Non-pigmented ciliary epithelial cell (primary cell): ENCODE data around the gene MAP3K7CL.
A peak's percentile ranks its signal among the peaks of the same experiment; 100 is the strongest.

ENCODE experiments used
- DNase-seq: peaks from one replicate; pipeline ENCODE4 v3.0.0-alpha.2; 2010; ENCODE audit warnings: low read depth

Gene MAP3K7CL

DNA sequence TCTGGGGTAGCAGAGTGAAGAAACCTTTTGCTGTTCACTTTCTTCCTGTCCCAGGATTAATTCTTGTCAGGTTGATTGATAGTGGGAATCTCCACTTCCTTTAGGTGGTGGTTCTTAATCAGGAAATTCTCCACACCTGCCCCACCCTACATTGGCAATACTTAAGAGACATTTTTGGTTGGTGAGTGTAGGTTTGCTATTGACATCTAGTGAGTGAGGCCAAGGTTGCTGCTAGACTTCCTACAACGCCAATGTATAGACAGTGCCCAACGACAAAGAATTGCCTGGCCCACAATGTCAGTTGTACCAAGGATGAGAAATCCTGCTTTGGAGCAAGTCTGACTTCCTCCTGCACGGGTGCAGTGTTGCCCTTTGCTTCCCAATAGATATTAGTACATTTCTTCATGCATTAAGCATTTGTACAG, 38.5 kb downstream of the MAP3K7CL start:
- DNase-seq, result no peak

- no peak for DNase-seq
These were observed 40.5 kb downstream of the MAP3K7CL start for GRCh38 chr21:29170944-29171343.

DNA sequence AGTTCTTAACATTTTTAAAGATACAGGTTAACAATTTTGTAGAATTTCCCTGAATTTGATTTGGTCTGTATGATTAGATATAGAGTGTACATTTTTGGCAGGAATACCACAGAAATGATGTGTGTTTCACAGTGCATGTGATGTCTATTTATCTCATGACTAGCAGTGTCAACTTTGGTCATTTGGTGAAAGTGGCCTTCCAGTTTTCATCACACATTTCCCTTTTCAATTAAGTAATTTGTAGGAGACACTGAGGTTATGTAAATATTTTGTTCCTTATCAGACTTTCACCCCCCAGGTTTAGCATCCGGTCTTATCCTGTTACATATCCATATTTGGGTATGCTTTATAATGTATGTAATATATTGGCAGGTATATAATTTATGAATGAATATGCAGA, 41.8 kb downstream of the MAP3K7CL start:
- no peak for DNase-seq

DNA sequence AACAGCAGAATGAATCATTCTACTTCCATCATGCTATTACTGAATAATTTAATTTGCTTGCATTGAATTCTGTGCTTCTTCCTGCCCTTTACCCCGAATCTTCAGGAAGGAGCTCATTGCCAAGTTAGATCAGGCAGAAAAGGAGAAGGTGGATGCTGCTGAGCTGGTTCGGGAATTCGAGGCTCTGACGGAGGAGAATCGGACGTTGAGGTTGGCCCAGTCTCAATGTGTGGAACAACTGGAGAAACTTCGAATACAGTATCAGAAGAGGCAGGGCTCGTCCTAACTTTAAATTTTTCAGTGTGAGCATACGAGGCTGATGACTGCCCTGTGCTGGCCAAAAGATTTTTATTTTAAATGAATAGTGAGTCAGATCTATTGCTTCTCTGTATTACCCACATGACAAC, 44.2 kb downstream of the MAP3K7CL start:
- DNase-seq, result no peak

DNA sequence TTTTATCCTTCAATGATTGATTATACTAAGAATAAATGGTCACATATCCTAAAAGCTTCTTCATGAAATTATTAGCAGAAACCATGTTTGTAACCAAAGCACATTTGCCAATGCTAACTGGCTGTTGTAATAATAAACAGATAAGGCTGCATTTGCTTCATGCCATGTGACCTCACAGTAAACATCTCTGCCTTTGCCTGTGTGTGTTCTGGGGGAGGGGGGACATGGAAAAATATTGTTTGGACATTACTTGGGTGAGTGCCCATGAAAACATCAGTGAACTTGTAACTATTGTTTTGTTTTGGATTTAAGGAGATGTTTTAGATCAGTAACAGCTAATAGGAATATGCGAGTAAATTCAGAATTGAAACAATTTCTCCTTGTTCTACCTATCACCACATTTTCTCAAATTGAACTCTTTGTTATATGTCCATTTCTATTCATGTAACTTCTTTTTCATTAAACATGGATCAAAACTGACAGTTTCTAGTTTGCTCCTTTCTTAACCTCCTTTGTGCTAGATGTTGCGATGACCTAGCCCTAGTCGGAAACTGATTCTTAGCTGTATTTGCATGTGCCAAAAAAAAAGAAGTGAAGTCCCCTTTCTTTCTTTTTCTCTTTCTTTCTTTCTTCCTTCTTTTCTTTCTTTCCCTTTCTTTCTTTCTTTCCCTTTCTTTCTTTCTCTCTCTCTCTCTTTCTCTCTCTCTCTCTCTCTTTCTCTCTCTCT, 45.1 kb downstream of the MAP3K7CL start:
- no peak for DNase-seq

DNA sequence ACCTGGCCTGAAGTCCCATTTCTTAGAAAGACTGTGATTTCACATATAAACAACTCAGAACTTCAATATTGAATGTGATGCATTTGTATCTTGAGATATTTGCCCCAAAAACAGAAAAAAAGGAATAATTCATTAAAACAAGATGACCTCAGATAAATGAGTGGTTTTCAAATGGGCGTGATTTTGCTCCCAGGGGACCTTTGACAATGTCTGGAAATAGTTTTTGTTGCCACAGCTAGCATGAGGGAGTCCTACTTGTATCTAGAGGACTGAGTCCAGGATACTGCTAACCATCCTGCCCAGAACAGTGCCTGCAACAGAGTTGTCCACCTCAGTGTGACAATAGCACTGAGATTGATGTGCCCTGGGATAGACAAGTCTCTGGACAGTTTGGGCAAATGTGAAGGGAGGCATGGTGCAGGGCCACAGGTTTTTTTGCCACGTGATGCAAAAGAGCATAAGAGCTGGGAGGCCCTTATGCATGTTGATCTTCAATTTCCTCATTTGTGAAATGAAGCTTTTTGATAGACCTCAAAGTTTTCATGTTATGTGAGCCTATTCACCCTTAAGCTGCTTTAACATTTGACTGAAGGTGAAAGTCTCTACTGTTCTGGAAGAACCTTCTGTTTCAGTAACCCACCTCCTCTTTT, 46.2 kb downstream of the MAP3K7CL start:
- DNase-seq, result no peak

GRCh38 chr21:29177800-29178199, 47.4 kb downstream of the MAP3K7CL start:
- no peak for DNase-seq

DNA sequence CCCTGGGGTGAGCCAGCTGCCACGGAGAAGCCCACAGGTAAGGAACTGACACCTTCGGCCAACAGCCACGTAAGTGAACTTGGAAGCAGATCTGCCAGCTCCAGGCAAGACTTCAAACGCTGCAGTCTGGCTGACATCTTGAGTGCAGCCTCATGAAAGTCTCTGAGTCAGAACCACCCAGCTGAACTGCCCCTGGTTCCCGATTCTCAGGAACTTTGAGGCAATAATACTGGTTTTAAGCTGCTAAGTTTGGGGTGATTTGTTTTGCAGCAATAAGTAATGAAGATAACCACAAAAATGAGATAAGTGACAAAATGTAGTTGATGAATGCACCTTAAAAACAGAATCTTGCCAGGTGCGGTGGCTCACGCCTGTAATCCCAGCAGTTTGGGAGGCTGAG, 48.5 kb downstream of the MAP3K7CL start:
- no peak for DNase-seq

- no peak for DNase-seq
These were observed 49.1 kb downstream of the MAP3K7CL start for GRCh38 chr21:29179503-29179902.

- peak; percentile 83 for DNase-seq
These were observed 51.5 kb downstream of the MAP3K7CL start for GRCh38 chr21:29181799-29182470.

GRCh38 chr21:29182691-29183092, 52.2 kb downstream of the MAP3K7CL start:
- no peak for DNase-seq

GRCh38 chr21:29184037-29184436, 53.6 kb downstream of the MAP3K7CL start:
- DNase-seq, result no peak

GRCh38 chr21:29185172-29185571, 54.7 kb downstream of the MAP3K7CL start:
- DNase-seq, result no peak

DNA sequence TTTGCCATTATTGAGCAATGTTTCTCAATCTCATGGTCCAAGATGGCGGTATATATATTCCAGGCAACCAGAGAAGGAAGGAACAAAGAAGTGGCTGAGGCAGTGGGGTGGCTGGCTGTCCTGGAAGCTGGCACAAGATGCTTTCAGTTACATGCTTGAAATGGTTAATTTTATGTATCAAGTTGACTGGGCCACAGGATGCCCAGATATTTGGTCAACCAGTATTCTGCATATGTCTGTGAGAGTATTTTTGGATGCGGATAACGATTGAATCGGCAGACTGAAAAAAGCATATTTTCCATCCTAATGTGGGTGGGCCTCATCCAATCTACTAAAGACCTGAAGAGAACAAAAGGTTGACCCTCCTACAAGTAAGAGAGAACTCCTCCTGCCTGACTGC, 55.2 kb downstream of the MAP3K7CL start:
- no peak for DNase-seq

DNA sequence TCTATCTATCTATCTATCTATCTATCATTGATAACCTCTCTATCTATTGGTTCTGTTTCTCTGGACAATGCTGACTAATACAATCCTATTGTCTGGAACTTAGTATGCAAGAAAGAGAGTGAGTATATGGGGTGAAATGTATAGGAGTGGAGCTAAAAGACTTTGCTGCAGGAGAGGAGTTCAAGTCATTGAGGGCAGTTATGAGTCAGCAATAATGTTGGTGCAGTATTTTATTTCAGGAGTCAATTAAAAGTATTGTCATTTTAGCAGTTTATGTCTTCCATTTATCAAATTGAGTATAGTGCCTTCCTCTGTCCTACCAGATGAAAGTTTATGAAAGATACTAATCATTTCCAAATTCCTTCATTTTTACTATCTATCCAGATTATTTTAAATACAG, 55.8 kb downstream of the MAP3K7CL start:
- no peak for DNase-seq

DNA sequence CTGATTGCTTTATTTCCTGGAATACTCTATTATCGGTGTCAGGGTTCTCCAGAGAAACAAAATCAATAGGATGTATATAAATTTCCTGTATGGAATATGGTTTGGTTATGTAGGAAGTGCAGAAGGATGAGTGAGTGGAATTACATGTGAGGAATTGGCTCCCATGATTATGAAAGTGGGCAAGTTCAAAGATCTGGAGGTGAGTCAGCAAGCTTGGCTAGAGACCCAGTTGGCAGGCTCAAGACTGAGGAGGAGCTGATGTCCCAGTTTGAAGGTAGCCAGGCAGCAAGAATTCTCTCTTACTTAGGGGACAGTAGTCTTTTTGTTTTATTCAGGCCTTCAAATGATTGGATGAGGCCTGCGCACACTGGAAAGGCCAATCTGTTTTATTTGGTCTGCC, 57.5 kb downstream of the MAP3K7CL start:
- peak; percentile 82 for DNase-seq

GRCh38 chr21:29189353-29189752, 58.9 kb downstream of the MAP3K7CL start:
- DNase-seq, result no peak

DNA sequence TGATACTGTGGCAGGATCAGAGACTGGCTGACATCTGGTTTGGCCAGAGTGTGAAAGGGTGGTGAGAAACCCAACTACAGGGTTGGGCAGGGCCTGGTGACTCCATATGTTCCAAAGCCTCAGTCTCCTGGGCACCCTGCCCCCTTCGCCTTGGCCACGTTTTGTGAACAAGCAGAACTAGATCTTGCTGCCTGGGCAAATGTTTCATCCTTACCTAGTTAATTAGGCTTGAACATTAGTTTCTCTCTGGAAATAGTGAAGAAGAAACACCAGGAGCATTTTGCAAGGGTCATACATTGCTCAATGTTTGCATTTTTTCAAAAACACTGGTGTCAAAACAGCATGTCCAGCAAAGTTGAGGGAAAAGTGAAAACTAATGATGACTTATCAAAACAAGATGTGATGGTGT, 60.5 kb downstream of the MAP3K7CL start:
- no peak for DNase-seq

- DNase-seq, result no peak
These were observed 62.6 kb downstream of the MAP3K7CL start for GRCh38 chr21:29193072-29193471.

DNA sequence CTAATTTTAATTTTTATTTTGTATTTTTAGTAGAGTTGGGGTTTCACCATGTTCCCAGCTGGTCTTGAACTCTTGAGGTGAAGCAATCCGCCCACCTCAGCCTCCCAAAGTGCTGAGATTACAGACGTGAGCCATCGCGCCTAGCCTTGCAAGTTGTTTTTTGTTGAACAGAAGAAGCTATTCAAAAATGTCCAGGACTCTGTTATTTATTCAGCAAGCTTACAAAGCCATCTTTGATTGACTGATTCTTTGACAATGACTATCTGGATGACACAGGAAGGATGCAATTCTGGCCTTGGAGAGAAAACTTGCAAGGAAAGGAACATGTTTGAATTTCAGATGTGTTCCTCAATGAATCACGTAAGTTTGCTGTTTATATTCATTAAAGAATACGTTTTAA, 63.5 kb downstream of the MAP3K7CL start:
- no peak for DNase-seq

GRCh38 chr21:29194342-29194741, 63.9 kb downstream of the MAP3K7CL start:
- DNase-seq, result no peak

- no peak for DNase-seq
These were observed 64.4 kb downstream of the MAP3K7CL start for GRCh38 chr21:29194847-29195246.

GRCh38 chr21:29195981-29196669, 65.7 kb downstream of the MAP3K7CL start:
- DNase-seq, result peak; percentile 82
